DOHH2 (cell line): ENCODE measurements around the gene CACNA1E.

ENCODE experiments used
- H3F3A ChIP-seq: fragments of 200-600 bp; sonication (generic), shearing (Covaris generic); 2 replicates; pipeline ENCODE4 v1.6.0; 2016; ENCODE audit warnings: antibody characterized with exemption, mild to moderate bottlenecking; ENCODE audit not compliant: control insufficient read depth, insufficient read depth
- H3K27ac ChIP-seq: fragments of 200-600 bp; sonication (generic); 2 replicates; pipeline ENCODE4 v1.5.1; 2014; ENCODE audit warnings: low read depth, mild to moderate bottlenecking, low read length, moderate library complexity
- H3K27me3 ChIP-seq: fragments of 200-600 bp; sonication (generic); 2 replicates; pipeline ENCODE4 v1.6.1; 2014; ENCODE audit warnings: mild to moderate bottlenecking, low read length, mixed read lengths; ENCODE audit not compliant: control insufficient read depth
- H3K36me3 ChIP-seq: fragments of 200-600 bp; sonication (generic); 2 replicates; pipeline ENCODE4 v1.6.1; 2014; ENCODE audit warnings: mild to moderate bottlenecking, low read length, moderate library complexity, mixed read lengths; ENCODE audit not compliant: control insufficient read depth
- H3K4me1 ChIP-seq: fragments of 200-600 bp; sonication (generic); 2 replicates; pipeline ENCODE4 v1.6.1; 2014; ENCODE audit warnings: mild to moderate bottlenecking, low read length, mixed read lengths; ENCODE audit not compliant: control insufficient read depth
- H3K4me2 ChIP-seq: fragments of 200-600 bp; sonication (generic); 2 replicates; pipeline ENCODE4 v1.6.0; 2014; ENCODE audit warnings: mild to moderate bottlenecking, low read length, moderate library complexity
- H3K4me3 ChIP-seq: fragments of 200-600 bp; sonication (generic); 2 replicates; pipeline ENCODE4 v1.5.1; 2014; ENCODE audit warnings: mild to moderate bottlenecking, low read length, mixed read lengths
- H3K79me2 ChIP-seq: fragments of 200-600 bp; sonication (generic); 2 replicates; pipeline ENCODE4 v1.6.1; 2014; ENCODE audit warnings: mild to moderate bottlenecking, low read length, mixed read lengths; ENCODE audit not compliant: control insufficient read depth
- H3K9me2 ChIP-seq: fragments of 200-600 bp; sonication (generic); replicated peaks from 2 replicates; pipeline ENCODE4 v1.6.1; 2014; ENCODE audit warnings: mild to moderate bottlenecking, low read length, mixed read lengths; ENCODE audit not compliant: control insufficient read depth
- H3K9me3 ChIP-seq: fragments of 200-600 bp; sonication (generic); 2 replicates; pipeline ENCODE4 v1.6.1; 2014; ENCODE audit warnings: antibody characterized with exemption, low read length, mixed read lengths; ENCODE audit not compliant: control insufficient read depth, insufficient read depth
- H4K20me1 ChIP-seq: fragments of 200-600 bp; sonication (generic); 2 replicates; pipeline ENCODE4 v1.6.0; 2014; ENCODE audit warnings: low read depth, mild to moderate bottlenecking, antibody characterized with exemption, low read length, moderate library complexity; ENCODE audit not compliant: control insufficient read depth, insufficient read depth
- EZH2phosphoT487 ChIP-seq: fragments of 200-600 bp; sonication (generic); IDR thresholded peaks from 2 replicates; pipeline ENCODE4 v1.6.1; 2017; ENCODE audit warnings: borderline replicate concordance, mild to moderate bottlenecking, antibody characterized with exemption, low read length, moderate library complexity, mixed read lengths
- TF ChIP-seq, protein P1 (sequence below): fragments of 200-600 bp; sonication (generic); IDR thresholded peaks from one replicate; pipeline ENCODE4 v1.5.1; 2014; ENCODE audit warnings: antibody characterized with exemption, mild to moderate bottlenecking, low read depth, low read length; ENCODE audit not compliant: poor library complexity, severe bottlenecking

The CACNA1E gene

DNA sequence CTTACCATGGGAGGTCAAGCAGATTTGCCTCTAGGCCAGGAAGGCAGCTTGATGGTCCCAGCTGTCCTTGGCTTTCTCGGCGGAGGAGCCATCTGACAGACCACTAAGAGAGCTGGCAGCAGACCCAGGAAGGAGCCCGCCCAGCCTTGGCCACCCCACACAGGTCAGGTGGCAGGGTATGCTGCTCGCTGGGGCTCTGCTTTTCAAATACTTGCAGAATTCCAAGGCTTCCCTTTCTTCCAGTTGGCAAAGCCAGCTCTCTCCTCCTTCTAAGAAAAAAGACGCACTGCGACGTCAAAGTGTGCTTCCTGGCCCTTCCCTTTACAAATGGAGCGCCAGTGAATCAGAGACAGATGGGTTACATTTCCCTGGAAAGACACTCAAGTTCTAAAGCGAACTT lies 229.4 kb downstream of the CACNA1E start:
- no peaks in the 10 kb centered on the region for H3K9me3 ChIP-seq
- no peaks in the 10 kb centered on the region for H3K36me3 ChIP-seq
- no peaks in the 10 kb centered on the region for H3K27me3 ChIP-seq
- no peak overlapping the region for H3K4me2 ChIP-seq
- H3K27ac ChIP-seq, result no peak overlapping the region
- no peak overlapping the region for H3K4me3 ChIP-seq
- TF ChIP-seq, protein P1, sequence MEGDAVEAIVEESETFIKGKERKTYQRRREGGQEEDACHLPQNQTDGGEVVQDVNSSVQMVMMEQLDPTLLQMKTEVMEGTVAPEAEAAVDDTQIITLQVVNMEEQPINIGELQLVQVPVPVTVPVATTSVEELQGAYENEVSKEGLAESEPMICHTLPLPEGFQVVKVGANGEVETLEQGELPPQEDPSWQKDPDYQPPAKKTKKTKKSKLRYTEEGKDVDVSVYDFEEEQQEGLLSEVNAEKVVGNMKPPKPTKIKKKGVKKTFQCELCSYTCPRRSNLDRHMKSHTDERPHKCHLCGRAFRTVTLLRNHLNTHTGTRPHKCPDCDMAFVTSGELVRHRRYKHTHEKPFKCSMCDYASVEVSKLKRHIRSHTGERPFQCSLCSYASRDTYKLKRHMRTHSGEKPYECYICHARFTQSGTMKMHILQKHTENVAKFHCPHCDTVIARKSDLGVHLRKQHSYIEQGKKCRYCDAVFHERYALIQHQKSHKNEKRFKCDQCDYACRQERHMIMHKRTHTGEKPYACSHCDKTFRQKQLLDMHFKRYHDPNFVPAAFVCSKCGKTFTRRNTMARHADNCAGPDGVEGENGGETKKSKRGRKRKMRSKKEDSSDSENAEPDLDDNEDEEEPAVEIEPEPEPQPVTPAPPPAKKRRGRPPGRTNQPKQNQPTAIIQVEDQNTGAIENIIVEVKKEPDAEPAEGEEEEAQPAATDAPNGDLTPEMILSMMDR, result no peak
- no peak for TF ChIP-seq EZH2phosphoT487
- no peaks in the 10 kb centered on the region for H3K79me2 ChIP-seq
- H3K9me2 ChIP-seq, result no peaks in the 10 kb centered on the region
- H3F3A ChIP-seq, result no peaks in the 10 kb centered on the region
- no peaks in the 10 kb centered on the region for H3K4me1 ChIP-seq
- no peaks in the 10 kb centered on the region for H4K20me1 ChIP-seq

- no peaks in the 10 kb centered on the region for H4K20me1 ChIP-seq
- no peaks in the 10 kb centered on the region for H3F3A ChIP-seq
- no peaks in the 10 kb centered on the region for H3K9me2 ChIP-seq
- no peaks in the 10 kb centered on the region for H3K36me3 ChIP-seq
- no peaks in the 10 kb centered on the region for H3K79me2 ChIP-seq
- H3K27ac ChIP-seq, result no peak overlapping the region
- H3K4me1 ChIP-seq, result no peaks in the 10 kb centered on the region
- no peak overlapping the region for H3K4me3 ChIP-seq
- H3K27me3 ChIP-seq, result no peaks in the 10 kb centered on the region
- TF ChIP-seq EZH2phosphoT487, result no peak
- TF ChIP-seq, protein P1, result no peak
- no peak overlapping the region for H3K4me2 ChIP-seq
- H3K9me3 ChIP-seq, result no peaks in the 10 kb centered on the region
Measured at GRCh38 chr1:181714428-181714827, 231.1 kb downstream of the CACNA1E start.

- Histone ChIP-seq H3K27me3 (no peaks in the 10 kb centered on the region), H3K9me3 (no peaks in the 10 kb centered on the region), H3K4me1 (no peaks in the 10 kb centered on the region), H3F3A (no peaks in the 10 kb centered on the region), H4K20me1 (no peaks in the 10 kb centered on the region), H3K4me2 (no peak overlapping the region), H3K9me2 (no peaks in the 10 kb centered on the region), H3K27ac (no peak overlapping the region), H3K79me2 (no peaks in the 10 kb centered on the region), H3K4me3 (no peak overlapping the region), H3K36me3 (no peaks in the 10 kb centered on the region)
- TF ChIP-seq EZH2phosphoT487, result no peak
- TF ChIP-seq, protein P1, result no peak
Measured at GRCh38 chr1:181718034-181718433, 234.7 kb downstream of the CACNA1E start.
